Panc1 (cell line): ENCODE results near the gene PLAAT4. TPM values are rescaled to one million over a fixed set of nuclear protein-coding genes. Genes with fewer than 3 reads are reported as not detected.

ENCODE experiments used
- ATAC-seq: fragments of 200-7000 bp; cut with Tn5 transposase; 2 replicates; pipeline ENCODE4 v1.9.1; 2020; ENCODE audit warnings: mild to moderate bottlenecking, moderate library complexity
- BruUV-seq: library from RNA; stranded (reverse); fragments of 400-500 nt; replicated peaks from 2 replicates; lab custom pipeline; 2021; lab: Mats Ljungman, UMichigan
- CTCF ChIA-PET: fragments of 300-600 bp; sonication (Branson Sonifier 250); formaldehyde crosslinking; loops from one replicate; lab custom pipeline; 2022; ENCODE audit warnings: antibody characterized with exemption; lab: Charles Lee
- POLR2A ChIA-PET: fragments of 300-600 bp; sonication (Branson Sonifier 250); formaldehyde crosslinking; loops from one replicate; lab custom pipeline; 2022; ENCODE audit warnings: antibody characterized with exemption; lab: Charles Lee
- DNase-seq: peaks from one replicate; pipeline ENCODE4 v3.0.0-alpha.2; 2010; ENCODE audit warnings: low read depth, low spot score
- H3K27ac ChIP-seq: 2 replicates; pipeline ENCODE4 v1.5.1; 2011; ENCODE audit warnings: mild to moderate bottlenecking, low read length, inconsistent platforms
- H3K27me3 ChIP-seq: fragments of 200-500 bp; sonication (Bioruptor generic); 2 replicates; pipeline ENCODE4 v1.6.0; 2014; ENCODE audit warnings: low read length, inconsistent platforms; ENCODE audit not compliant: control insufficient read depth, insufficient read depth
- H3K36me3 ChIP-seq: fragments of 200-500 bp; sonication (Bioruptor generic); 2 replicates; pipeline ENCODE4 v1.5.1; 2014; ENCODE audit warnings: inconsistent platforms, mild to moderate bottlenecking, low read length, moderate library complexity; ENCODE audit not compliant: control insufficient read depth, insufficient read depth
- H3K4me1 ChIP-seq: 2 replicates; pipeline ENCODE4 v1.5.1; 2011; ENCODE audit warnings: inconsistent platforms, mild to moderate bottlenecking, low read length, moderate library complexity; ENCODE audit not compliant: control insufficient read depth, insufficient read depth
- H3K4me3 ChIP-seq, 2 experiments: 2 replicates each; pipeline ENCODE4 v1.5.1; 2011 to 2012; ENCODE audit warnings: low read depth in 2 of 2, low read length in 2 of 2, mild to moderate bottlenecking in 2 of 2, inconsistent platforms in 1 of 2, moderate library complexity in 1 of 2
- H3K9me3 ChIP-seq: fragments of 200-500 bp; sonication (Bioruptor generic); 2 replicates; pipeline ENCODE4 v1.5.1; 2014; ENCODE audit warnings: low read depth, mild to moderate bottlenecking, inconsistent platforms, low read length, moderate library complexity; ENCODE audit not compliant: control insufficient read depth, insufficient read depth
- CTCF ChIP-seq: fragments of 450-650 bp; IDR thresholded peaks from 2 replicates; pipeline ENCODE4 v1.5.1; 2017; ENCODE audit warnings: mild to moderate bottlenecking
- POLR2AphosphoS5 ChIP-seq: IDR thresholded peaks from 2 replicates; pipeline ENCODE4 v1.6.1; 2012; ENCODE audit warnings: mild to moderate bottlenecking, low read depth, low read length, moderate library complexity
- REST ChIP-seq, 2 experiments: IDR thresholded peaks; 2 replicates each; pipeline ENCODE4 v1.6.1; 2011 to 2012; ENCODE audit warnings: low read depth in 2 of 2, control low read depth in 1 of 2, low read length in 1 of 2, mild to moderate bottlenecking in 1 of 2, moderate library complexity in 1 of 2; ENCODE audit not compliant: insufficient read depth in 1 of 2
- SIN3A ChIP-seq: IDR thresholded peaks from 2 replicates; pipeline ENCODE4 v1.6.1; 2012; ENCODE audit warnings: low read depth, mild to moderate bottlenecking, low read length, moderate library complexity, borderline replicate concordance; ENCODE audit not compliant: insufficient read depth
- TCF7L2 ChIP-seq: IDR thresholded peaks from 2 replicates; pipeline ENCODE4 v1.6.1; 2011; ENCODE audit warnings: mild to moderate bottlenecking, low read depth, low read length, inconsistent platforms
- in situ Hi-C: cut with HindIII; loops from 2 replicates; pipeline ENCODE4 v1.10.0; 2016; ENCODE audit warnings: low sequenced_read_pairs, low pct_unique_long_range_greater_than_20kb
- intact Hi-C: fragments of 100-400 bp; cut with micrococcal nuclease; formaldehyde crosslinking; loops from one replicate; pipeline ENCODE4 v1.10.0; 2022; ENCODE audit not compliant: unreplicated experiment
- total RNA-seq: library from RNA; stranded (reverse); gene quantifications from one replicate; pipeline ENCODE4 v1.2.1, GENCODE V29; 2021; ENCODE audit not compliant: unreplicated experiment

PLAAT4 gene
- total RNA-seq, 1 experiment from 2014 or later: 15.2 TPM

GRCh38 chr11:63554877-63555223 is 18.2 kb downstream of the PLAAT4 start:
- no peak for TF ChIP-seq REST (IDR thresholded peaks at IDR 0.05; ENCODE audit: insufficient read depth in 1 of 2, low read depth in 2 of 2, low read length in 1 of 2)
- no peak for TF ChIP-seq TCF7L2
- TF ChIP-seq CTCF: no peak
- no peak for TF ChIP-seq SIN3A
- no peak for TF ChIP-seq POLR2AphosphoS5
- in situ Hi-C loops: no loop called here
- Histone ChIP-seq H3K36me3 (no peaks in the 10 kb centered on the region), H3K4me1 (no peaks in the 10 kb centered on the region), H3K27me3 (no peaks in the 10 kb centered on the region), H3K9me3 (no peaks in the 10 kb centered on the region), H3K4me3 (no peak overlapping the region), H3K27ac (no peak overlapping the region)
- ATAC-seq (no peak), DNase-seq (no peak)
- CTCF ChIA-PET: interaction anchor here (0.6 kb wide), 1 partner anchor 72 kb away, joined by 4 read pairs; no protein-coding TSS in a partner anchor
- POLR2A ChIA-PET: no interaction called here
- BruUV-seq: no TSS peak
- intact Hi-C loops: no loop called here

GRCh38 chr11:63556404-63557013 is 19.9 kb downstream of the PLAAT4 start:
- no peak; the same call in 1 of the 2 replicates for ATAC-seq
- no peaks in the 10 kb centered on the region for H3K36me3 ChIP-seq
- ChIA-PET CTCF (no interaction called here), POLR2A (no interaction called here)
- no peak for TF ChIP-seq SIN3A
- TF ChIP-seq CTCF: no peak
- TF ChIP-seq REST (IDR thresholded peaks at IDR 0.05; ENCODE audit: insufficient read depth in 1 of 2, low read depth in 2 of 2, low read length in 1 of 2): no peak
- TF ChIP-seq POLR2AphosphoS5: no peak
- no peak for TF ChIP-seq TCF7L2
- H3K4me1 ChIP-seq: no peaks in the 10 kb centered on the region
- intact Hi-C loops (no loop called here), in situ Hi-C loops (no loop called here)
- DNase-seq: no peak
- H3K4me3 ChIP-seq: no peak overlapping the region
- no peak overlapping the region for H3K27ac ChIP-seq
- H3K9me3 ChIP-seq: no peaks in the 10 kb centered on the region
- BruUV-seq: no TSS peak
- H3K27me3 ChIP-seq: no peaks in the 10 kb centered on the region
